Osteocyte (in vitro differentiated cells): Measurements from ENCODE around the gene ZDHHC13. TPM values are rescaled to one million over a fixed set of nuclear protein-coding genes. Genes with fewer than 3 reads are reported as not detected.

ENCODE experiments used
- DNase-seq: peaks from one replicate; pipeline ENCODE4 v3.0.0; 2021; ENCODE audit warnings: mixed read lengths; ENCODE audit not compliant: unreplicated experiment; ENCODE audit errors: extremely low spot score
- H3K27ac Mint-ChIP-seq: one replicate; pipeline ENCODE4 v1.8.0; 2021; ENCODE audit warnings: mild to moderate bottlenecking, mixed read lengths; ENCODE audit not compliant: unreplicated experiment
- H3K27me3 Mint-ChIP-seq: one replicate; pipeline ENCODE4 v1.8.0; 2021; ENCODE audit warnings: mixed read lengths; ENCODE audit not compliant: unreplicated experiment
- H3K36me3 Mint-ChIP-seq: one replicate; pipeline ENCODE4 v1.8.0; 2021; ENCODE audit warnings: mixed read lengths; ENCODE audit not compliant: unreplicated experiment
- H3K4me1 Mint-ChIP-seq: one replicate; pipeline ENCODE4 v1.8.0; 2021; ENCODE audit warnings: mixed read lengths; ENCODE audit not compliant: unreplicated experiment
- H3K4me3 Mint-ChIP-seq: one replicate; pipeline ENCODE4 v1.8.0; 2021; ENCODE audit warnings: mild to moderate bottlenecking, moderate library complexity, mixed read lengths; ENCODE audit not compliant: unreplicated experiment
- H3K9me3 Mint-ChIP-seq: one replicate; pipeline ENCODE4 v1.8.0; 2021; ENCODE audit warnings: mixed read lengths; ENCODE audit not compliant: unreplicated experiment
- total RNA-seq: library from RNA; stranded (reverse); gene quantifications from 2 replicates; pipeline ENCODE4 v1.2.1, GENCODE V29; 2021
- TF ChIP-seq, protein P1 (sequence below): fragments of 200-600 bp; sonication (generic); IDR thresholded peaks from 2 replicates; pipeline ENCODE4 v1.5.0; 2021; ENCODE audit warnings: antibody characterized with exemption, mild to moderate bottlenecking, moderate library complexity

The ZDHHC13 gene
- total RNA-seq, 1 donor from 2014 or later: 11.6 TPM

DNA sequence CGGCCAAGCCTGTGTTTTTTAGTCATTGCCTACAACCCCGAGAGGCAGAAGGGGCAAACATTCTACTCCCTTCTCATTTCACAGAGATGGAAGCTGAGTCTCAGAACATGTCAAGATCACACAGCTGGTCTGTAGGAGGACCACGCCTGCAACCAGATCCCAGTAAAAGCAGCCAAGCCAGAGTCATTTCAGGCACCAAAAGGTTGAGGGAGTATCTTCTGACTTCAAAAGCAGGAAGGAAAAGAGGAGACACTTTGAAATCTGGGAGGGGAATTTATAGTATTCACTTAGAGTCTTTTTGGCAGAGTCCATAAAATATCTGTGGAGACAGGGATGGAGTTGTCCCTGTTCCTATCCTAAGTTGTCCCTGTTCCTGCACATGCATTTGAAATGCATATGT, 17.9 kb upstream of the ZDHHC13 start:
- TF ChIP-seq, protein P1, sequence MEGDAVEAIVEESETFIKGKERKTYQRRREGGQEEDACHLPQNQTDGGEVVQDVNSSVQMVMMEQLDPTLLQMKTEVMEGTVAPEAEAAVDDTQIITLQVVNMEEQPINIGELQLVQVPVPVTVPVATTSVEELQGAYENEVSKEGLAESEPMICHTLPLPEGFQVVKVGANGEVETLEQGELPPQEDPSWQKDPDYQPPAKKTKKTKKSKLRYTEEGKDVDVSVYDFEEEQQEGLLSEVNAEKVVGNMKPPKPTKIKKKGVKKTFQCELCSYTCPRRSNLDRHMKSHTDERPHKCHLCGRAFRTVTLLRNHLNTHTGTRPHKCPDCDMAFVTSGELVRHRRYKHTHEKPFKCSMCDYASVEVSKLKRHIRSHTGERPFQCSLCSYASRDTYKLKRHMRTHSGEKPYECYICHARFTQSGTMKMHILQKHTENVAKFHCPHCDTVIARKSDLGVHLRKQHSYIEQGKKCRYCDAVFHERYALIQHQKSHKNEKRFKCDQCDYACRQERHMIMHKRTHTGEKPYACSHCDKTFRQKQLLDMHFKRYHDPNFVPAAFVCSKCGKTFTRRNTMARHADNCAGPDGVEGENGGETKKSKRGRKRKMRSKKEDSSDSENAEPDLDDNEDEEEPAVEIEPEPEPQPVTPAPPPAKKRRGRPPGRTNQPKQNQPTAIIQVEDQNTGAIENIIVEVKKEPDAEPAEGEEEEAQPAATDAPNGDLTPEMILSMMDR: no peak
- H3K27me3 Mint-ChIP-seq: peaks cover 63% of the 10 kb centered on the region
- no peak overlapping the region for H3K4me3 Mint-ChIP-seq
- DNase-seq: no peak
- H3K36me3 Mint-ChIP-seq: no peaks in the 10 kb centered on the region
- no peaks in the 10 kb centered on the region for H3K4me1 Mint-ChIP-seq
- H3K9me3 Mint-ChIP-seq: no peaks in the 10 kb centered on the region
- no peak overlapping the region for H3K27ac Mint-ChIP-seq

DNA sequence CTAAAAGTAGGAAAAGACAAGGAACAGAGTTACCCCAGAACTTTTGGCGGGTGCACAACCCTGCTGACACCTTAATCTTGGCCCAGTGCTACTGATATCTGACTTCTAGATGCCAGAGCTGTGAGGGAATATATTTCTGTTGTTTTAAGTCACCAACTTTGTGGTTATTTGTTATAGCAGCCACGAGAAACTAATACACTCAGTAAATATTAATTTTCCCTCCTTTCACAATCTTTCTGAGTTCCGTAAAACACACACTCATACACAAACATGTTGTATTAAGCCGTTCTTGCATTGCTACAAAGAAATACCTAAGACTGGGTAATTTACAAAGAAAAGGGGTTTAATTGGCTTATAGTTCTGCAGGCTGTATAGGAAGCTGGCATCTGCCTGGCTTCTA, 16.1 kb upstream of the ZDHHC13 start:
- Mint-ChIP-seq H3K27ac (no peak overlapping the region), H3K36me3 (no peaks in the 10 kb centered on the region), H3K9me3 (no peaks in the 10 kb centered on the region), H3K4me1 (no peaks in the 10 kb centered on the region), H3K27me3 (peaks cover 63% of the 10 kb centered on the region), H3K4me3 (no peak overlapping the region)
- TF ChIP-seq, protein P1: no peak
- DNase-seq: no peak

- Mint-ChIP-seq H3K9me3 (no peaks in the 10 kb centered on the region), H3K36me3 (no peaks in the 10 kb centered on the region), H3K4me1 (no peaks in the 10 kb centered on the region), H3K4me3 (no peak overlapping the region), H3K27me3 (peaks cover 60% of the 10 kb centered on the region), H3K27ac (no peak overlapping the region)
- TF ChIP-seq, protein P1: no peak
- DNase-seq: no peak
These were observed 15.0 kb upstream of the ZDHHC13 start for GRCh38 chr11:19101796-19102520.

- H3K36me3 Mint-ChIP-seq: no peaks in the 10 kb centered on the region
- TF ChIP-seq, protein P1: no peak
- peaks cover 60% of the 10 kb centered on the region for H3K27me3 Mint-ChIP-seq
- DNase-seq: no peak
- H3K4me1 Mint-ChIP-seq: no peaks in the 10 kb centered on the region
- no peak overlapping the region for H3K27ac Mint-ChIP-seq
- H3K9me3 Mint-ChIP-seq: no peaks in the 10 kb centered on the region
- no peak overlapping the region for H3K4me3 Mint-ChIP-seq
These were observed 14.5 kb upstream of the ZDHHC13 start for GRCh38 chr11:19102521-19102900.

DNA sequence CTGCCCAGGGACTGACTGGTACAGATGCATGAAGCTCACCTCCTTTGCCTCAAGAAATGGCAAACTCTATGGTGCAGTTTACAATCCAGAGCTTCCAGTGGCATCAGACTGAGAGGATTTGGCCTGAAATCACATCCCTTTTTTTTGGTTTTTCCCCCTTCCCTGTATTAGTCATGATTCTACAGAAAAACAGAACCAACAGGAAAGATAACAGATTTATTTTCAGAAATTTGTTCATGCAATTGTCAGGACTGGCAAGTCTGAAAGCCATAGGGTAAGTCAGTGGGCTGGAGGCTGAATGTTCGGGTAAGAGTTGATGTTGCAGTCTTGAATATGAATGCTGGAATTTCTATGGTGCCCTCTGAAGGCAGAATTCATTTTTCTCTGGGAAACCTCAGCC, 12.0 kb upstream of the ZDHHC13 start:
- H3K4me3 Mint-ChIP-seq: no peak overlapping the region
- H3K4me1 Mint-ChIP-seq: no peaks in the 10 kb centered on the region

More for the DNA sequence above, 12.0 kb upstream of the ZDHHC13 start:
- no peaks in the 10 kb centered on the region for H3K9me3 Mint-ChIP-seq
- TF ChIP-seq, protein P1: no peak
- no peak overlapping the region for H3K27ac Mint-ChIP-seq
- no peaks in the 10 kb centered on the region for H3K36me3 Mint-ChIP-seq
- no peak for DNase-seq
- peaks cover 51% of the 10 kb centered on the region for H3K27me3 Mint-ChIP-seq
